Peyer's patch (tissue), 4 donors: ENCODE results near the gene HCFC1R1.

Experiments
- POLR2A ChIP-seq, 2 donors: fragments of 450-650 bp; IDR thresholded peaks; one replicate each; pipeline ENCODE4 v1.5.1; 2017; ENCODE audit warnings: antibody characterized with exemption in 2 of 2, mild to moderate bottlenecking in 2 of 2, moderate library complexity in 2 of 2
- TF ChIP-seq, protein P1 (sequence below), 6 experiments: fragments of 450-650 bp in 4 of 6; fragments of 200-600 bp in 2 of 6; sonication (generic) in 1 of 6; IDR thresholded peaks; one replicate each; pipeline ENCODE4 v1.5.1; 2017 to 2019; ENCODE audit warnings: antibody characterized with exemption in 6 of 6, mild to moderate bottlenecking in 3 of 6, moderate library complexity in 1 of 6

GRCh38 chr16:2987833-2988232 lies 35.9 kb downstream of the HCFC1R1 start:
- TF ChIP-seq, protein P1, sequence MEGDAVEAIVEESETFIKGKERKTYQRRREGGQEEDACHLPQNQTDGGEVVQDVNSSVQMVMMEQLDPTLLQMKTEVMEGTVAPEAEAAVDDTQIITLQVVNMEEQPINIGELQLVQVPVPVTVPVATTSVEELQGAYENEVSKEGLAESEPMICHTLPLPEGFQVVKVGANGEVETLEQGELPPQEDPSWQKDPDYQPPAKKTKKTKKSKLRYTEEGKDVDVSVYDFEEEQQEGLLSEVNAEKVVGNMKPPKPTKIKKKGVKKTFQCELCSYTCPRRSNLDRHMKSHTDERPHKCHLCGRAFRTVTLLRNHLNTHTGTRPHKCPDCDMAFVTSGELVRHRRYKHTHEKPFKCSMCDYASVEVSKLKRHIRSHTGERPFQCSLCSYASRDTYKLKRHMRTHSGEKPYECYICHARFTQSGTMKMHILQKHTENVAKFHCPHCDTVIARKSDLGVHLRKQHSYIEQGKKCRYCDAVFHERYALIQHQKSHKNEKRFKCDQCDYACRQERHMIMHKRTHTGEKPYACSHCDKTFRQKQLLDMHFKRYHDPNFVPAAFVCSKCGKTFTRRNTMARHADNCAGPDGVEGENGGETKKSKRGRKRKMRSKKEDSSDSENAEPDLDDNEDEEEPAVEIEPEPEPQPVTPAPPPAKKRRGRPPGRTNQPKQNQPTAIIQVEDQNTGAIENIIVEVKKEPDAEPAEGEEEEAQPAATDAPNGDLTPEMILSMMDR (IDR thresholded peaks at IDR 0.05) = no peak
- TF ChIP-seq POLR2A (IDR thresholded peaks at IDR 0.05) = no peak
